Measurements from ENCODE around the gene CSNK1D.

Gene CSNK1D

DNA sequence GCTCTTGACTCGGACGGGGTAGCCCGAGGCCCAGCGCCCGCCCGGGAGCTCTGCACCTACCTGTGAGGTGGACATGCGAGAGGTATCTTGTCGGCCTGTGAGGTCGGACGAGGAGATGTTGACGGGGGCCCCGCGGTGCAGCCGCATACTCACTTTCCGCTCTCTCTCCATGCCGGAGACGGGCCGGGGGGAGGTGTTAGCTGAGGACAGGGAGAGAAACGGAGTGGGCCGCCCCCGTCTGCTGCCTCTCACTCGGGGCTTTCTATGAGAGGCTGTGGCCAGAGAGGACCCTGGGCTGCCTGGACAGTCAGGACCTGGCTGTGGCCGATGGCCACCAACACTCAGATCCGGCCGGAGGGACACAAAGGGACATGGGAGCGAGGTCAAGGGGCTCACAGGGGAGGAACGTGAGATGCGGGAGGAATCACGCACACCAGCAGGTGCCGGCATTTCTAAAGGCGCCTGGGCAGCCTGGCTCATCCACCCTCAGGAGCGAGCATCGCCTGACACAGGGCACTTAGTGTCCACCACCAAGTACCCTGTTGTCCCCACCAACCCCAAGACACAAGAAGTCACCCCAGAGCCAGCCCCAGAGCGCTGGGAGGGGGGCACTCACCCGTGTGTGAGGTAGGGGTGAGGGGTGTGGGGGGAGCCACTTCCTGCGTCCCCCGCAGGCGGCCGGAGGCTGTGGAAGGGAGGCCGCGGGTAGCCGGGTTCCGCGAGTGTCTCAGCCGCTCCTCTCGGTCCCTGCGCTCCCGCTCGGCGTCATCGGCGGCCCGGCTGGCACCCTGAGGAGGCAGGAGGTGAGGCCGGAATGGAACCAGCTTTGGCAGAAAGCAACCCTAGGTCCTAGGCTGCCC lies 24.5 kb downstream of the CSNK1D start:
- Histone ChIP-seq H3K9ac (ENCODE audit: low read length) (no peak overlapping the region), H3K4me1 (ENCODE audit: low read length) (no peaks in the 10 kb centered on the region), H2AFZ (ENCODE audit: low read depth, low read length) (no peak overlapping the region), H3K79me2 (ENCODE audit: low read length) (peaks cover 9% of the 10 kb centered on the region; the same call in 1 of the 2 replicates), H3K27ac (ENCODE audit: low read length) (no peak overlapping the region), H3K4me3 (ENCODE audit: low read length) (no peak overlapping the region), H3K27me3 (ENCODE audit: low read depth, low read length) (no peaks in the 10 kb centered on the region), H3K9me3 (ENCODE audit: insufficient read depth, low read length) (no peaks in the 10 kb centered on the region), H3K4me2 (ENCODE audit: low read length) (no peak overlapping the region), H3K36me3 (replicated peaks; ENCODE audit: low read depth, low read length) (peaks cover 70% of the 10 kb centered on the region), H4K20me1 (ENCODE audit: insufficient read depth, low read length) (0 out of 2 replicates have a peak, but pooled peaks cover 13% of the 10 kb centered on the region)
- TF ChIP-seq, protein P1, sequence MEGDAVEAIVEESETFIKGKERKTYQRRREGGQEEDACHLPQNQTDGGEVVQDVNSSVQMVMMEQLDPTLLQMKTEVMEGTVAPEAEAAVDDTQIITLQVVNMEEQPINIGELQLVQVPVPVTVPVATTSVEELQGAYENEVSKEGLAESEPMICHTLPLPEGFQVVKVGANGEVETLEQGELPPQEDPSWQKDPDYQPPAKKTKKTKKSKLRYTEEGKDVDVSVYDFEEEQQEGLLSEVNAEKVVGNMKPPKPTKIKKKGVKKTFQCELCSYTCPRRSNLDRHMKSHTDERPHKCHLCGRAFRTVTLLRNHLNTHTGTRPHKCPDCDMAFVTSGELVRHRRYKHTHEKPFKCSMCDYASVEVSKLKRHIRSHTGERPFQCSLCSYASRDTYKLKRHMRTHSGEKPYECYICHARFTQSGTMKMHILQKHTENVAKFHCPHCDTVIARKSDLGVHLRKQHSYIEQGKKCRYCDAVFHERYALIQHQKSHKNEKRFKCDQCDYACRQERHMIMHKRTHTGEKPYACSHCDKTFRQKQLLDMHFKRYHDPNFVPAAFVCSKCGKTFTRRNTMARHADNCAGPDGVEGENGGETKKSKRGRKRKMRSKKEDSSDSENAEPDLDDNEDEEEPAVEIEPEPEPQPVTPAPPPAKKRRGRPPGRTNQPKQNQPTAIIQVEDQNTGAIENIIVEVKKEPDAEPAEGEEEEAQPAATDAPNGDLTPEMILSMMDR (IDR thresholded peaks at IDR 0.05; ENCODE audit: low read depth, low read length), result no peak

DNA sequence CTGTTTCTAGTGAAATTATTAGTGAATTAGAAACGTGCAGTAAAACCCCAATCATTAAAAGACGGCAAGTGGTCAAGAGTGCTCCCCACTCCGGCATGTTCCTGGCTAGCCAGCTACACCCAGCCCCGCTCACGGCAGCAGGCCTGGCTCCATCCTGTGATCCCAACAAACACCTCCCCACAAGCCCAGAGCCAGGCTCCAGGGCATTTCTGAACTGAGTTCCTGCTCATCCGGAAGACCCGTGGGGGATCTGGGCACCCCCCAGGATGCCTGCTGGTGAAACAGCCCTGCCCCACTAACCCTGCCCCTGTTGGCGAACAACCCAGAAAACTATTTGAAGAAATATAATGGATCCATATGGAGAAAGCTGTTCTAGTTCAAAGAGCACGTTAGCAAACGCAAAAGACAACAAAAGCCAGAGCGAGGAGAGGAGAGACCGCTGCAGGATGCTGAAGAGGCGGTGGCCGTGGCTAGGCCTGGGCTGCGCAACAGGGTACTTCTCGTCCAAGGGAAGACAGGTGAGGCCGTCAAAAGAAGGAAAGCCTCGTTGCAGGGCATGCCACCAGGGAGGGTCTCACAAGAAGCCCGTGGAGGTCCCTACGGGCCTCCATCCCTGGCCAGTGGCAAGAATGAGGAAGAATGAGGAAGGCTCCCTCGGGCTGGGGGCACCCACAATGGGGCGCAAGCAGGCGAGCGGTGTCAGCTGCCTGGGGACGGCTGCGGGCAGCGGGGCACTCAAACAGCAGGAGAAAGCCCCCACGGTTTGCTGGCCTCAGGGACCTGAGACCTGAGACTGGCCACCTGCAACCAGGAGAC lies 25.4 kb downstream of the CSNK1D start:
- Histone ChIP-seq H3K27ac (ENCODE audit: low read length) (no peak overlapping the region), H4K20me1 (ENCODE audit: insufficient read depth, low read length) (0 out of 2 replicates have a peak, but pooled peaks cover 16% of the 10 kb centered on the region)

DNA sequence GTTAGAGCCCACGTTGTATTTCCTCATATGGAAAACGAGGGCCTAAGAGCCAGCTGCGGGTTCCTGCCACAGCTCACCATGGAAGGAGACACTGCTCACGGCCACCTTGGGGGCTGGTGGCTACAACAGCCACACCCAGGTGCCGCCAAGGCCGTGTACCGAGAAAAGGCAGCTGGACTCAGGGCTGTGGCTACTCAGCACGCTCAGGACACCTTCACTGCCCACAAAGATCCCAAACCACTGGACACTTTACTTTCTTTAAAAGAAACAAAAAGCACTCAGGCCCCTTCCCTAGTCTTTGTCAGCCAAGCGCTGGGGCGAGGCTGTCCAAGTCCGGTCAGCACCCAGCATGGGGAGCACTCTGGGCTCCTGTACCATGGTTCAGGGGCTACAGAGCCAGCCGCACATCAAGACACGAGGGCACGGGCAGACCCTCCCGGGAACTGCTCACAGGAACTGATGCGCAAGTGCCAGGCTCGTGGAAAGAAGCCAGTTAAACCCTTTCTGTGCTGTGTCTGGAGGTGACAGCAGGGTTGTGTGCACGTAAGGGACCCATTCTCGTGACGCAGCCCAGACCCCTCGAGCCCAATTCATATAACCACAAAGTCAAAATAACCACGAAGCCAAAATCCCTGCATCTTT lies 26.2 kb downstream of the CSNK1D start:
- no peaks in the 10 kb centered on the region for H3K27me3 ChIP-seq (ENCODE audit: low read depth, low read length)
- H3K4me1 ChIP-seq (ENCODE audit: low read length), result no peaks in the 10 kb centered on the region
- no peaks in the 10 kb centered on the region; the same call in 1 of the 2 replicates for H3K79me2 ChIP-seq (ENCODE audit: low read length)
- TF ChIP-seq, protein P1 (IDR thresholded peaks at IDR 0.05; ENCODE audit: low read depth, low read length), result no peak
- no peak for TF ChIP-seq EZH2phosphoT487 (IDR thresholded peaks at IDR 0.05; ENCODE audit: low read depth)
- no peak overlapping the region for H3K4me2 ChIP-seq (ENCODE audit: low read length)
- 0 out of 2 replicates have a peak, but pooled peaks cover 18% of the 10 kb centered on the region for H4K20me1 ChIP-seq (ENCODE audit: insufficient read depth, low read length)
- no peaks in the 10 kb centered on the region for H3K9me3 ChIP-seq (ENCODE audit: insufficient read depth, low read length)
- H3K9ac ChIP-seq (ENCODE audit: low read length), result no peak overlapping the region
- peaks cover 65% of the 10 kb centered on the region for H3K36me3 ChIP-seq (replicated peaks; ENCODE audit: low read depth, low read length)
- H2AFZ ChIP-seq (ENCODE audit: low read depth, low read length), result no peak overlapping the region
- H3K27ac ChIP-seq (ENCODE audit: low read length), result no peak overlapping the region
- no peak overlapping the region for H3K4me3 ChIP-seq (ENCODE audit: low read length)

More for the DNA sequence above, 25.4 kb downstream of the CSNK1D start:
- H3K27me3 ChIP-seq (ENCODE audit: low read depth, low read length), result no peaks in the 10 kb centered on the region
- no peak overlapping the region for H3K4me2 ChIP-seq (ENCODE audit: low read length)
- H3K9me3 ChIP-seq (ENCODE audit: insufficient read depth, low read length), result no peaks in the 10 kb centered on the region
- peaks cover 72% of the 10 kb centered on the region for H3K36me3 ChIP-seq (replicated peaks; ENCODE audit: low read depth, low read length)
- H3K4me3 ChIP-seq (ENCODE audit: low read length), result no peak overlapping the region
- H3K79me2 ChIP-seq (ENCODE audit: low read length), result peaks cover 6% of the 10 kb centered on the region; the same call in 1 of the 2 replicates
- H2AFZ ChIP-seq (ENCODE audit: low read depth, low read length), result no peak overlapping the region
- no peaks in the 10 kb centered on the region for H3K4me1 ChIP-seq (ENCODE audit: low read length)
- no peak overlapping the region for H3K9ac ChIP-seq (ENCODE audit: low read length)
- no peak for TF ChIP-seq EZH2phosphoT487 (IDR thresholded peaks at IDR 0.05; ENCODE audit: low read depth)
- TF ChIP-seq, protein P1 (IDR thresholded peaks at IDR 0.05; ENCODE audit: low read depth, low read length), result no peak
